Kidney (tissue), 14 donors: ENCODE measurements around the gene CCL3. TPM values are rescaled to one million over a fixed set of nuclear protein-coding genes. Genes with fewer than 3 reads are reported as not detected.
"Not testable (repeated sequence)": the region's sequence is repeated elsewhere in the genome, so short reads cannot be mapped to it uniquely, and the experiment has no call there.

Experiments used
- DNase-seq, 5 donors: peaks; one replicate each; pipeline ENCODE4 v3.0.0-alpha.2; 2013 to 2020
- FAIRE-seq: peaks from 2 replicates; lab custom pipeline; 2012; peaks lifted over from hg19 to GRCh38; lab: Jason Lieb, UNC
- H3K27ac ChIP-seq, 2 donors: one replicate each; pipeline ENCODE4 v1.7.0; 2013; ENCODE audit warnings: low read depth in 2 of 2, low read length in 2 of 2, inconsistent platforms in 1 of 2
- H3K27me3 ChIP-seq: one replicate; pipeline ENCODE4 v1.7.1; 2013; ENCODE audit warnings: low read length, inconsistent platforms; ENCODE audit not compliant: control insufficient read depth, insufficient read depth
- H3K36me3 ChIP-seq, 3 donors: one replicate each; pipeline versions ENCODE4 v1.7.0 to v1.7.1; 2013; ENCODE audit warnings: low read length in 3 of 3, control low read depth in 1 of 3, inconsistent platforms in 1 of 3; ENCODE audit not compliant: insufficient read depth in 3 of 3, control insufficient read depth in 2 of 3
- H3K4me1 ChIP-seq, 3 donors: one replicate each; pipeline versions ENCODE4 v1.7.0 to v1.7.1; 2013; ENCODE audit warnings: low read length in 3 of 3, inconsistent platforms in 1 of 3, low read depth in 1 of 3; ENCODE audit not compliant: control insufficient read depth in 2 of 3, insufficient read depth in 2 of 3
- H3K4me3 ChIP-seq, 3 donors: one replicate each; pipeline versions ENCODE4 v1.7.0 to v1.8.1; 2013; ENCODE audit warnings: low read length in 3 of 3, control low read depth in 1 of 3, inconsistent platforms in 1 of 3
- H3K9ac ChIP-seq, 3 donors: one replicate each; pipeline versions ENCODE4 v1.7.0 to v1.7.1; 2013; ENCODE audit warnings: low read length in 3 of 3, control low read depth in 1 of 3, inconsistent platforms in 1 of 3
- H3K9me3 ChIP-seq, 3 donors: one replicate each; pipeline versions ENCODE4 v1.7.0 to v1.7.1; 2013; ENCODE audit warnings: low read length in 3 of 3, control low read depth in 1 of 3, inconsistent platforms in 1 of 3; ENCODE audit not compliant: control insufficient read depth in 2 of 3, insufficient read depth in 1 of 3
- intact Hi-C: fragments of 100-400 bp; cut with DNase I; formaldehyde crosslinking; loops from one replicate; pipeline ENCODE4 v1.11.1; 2022
- polyA plus RNA-seq: library from polyadenylated mRNA; stranded (reverse); fragments of 350-450 nt; fragmentation: Illumina TruSeq; extraction: RNeasy Lipid Tissue Mini Kit (QIAGEN cat#74804); gene quantifications from one replicate; pipeline ENCODE4 v1.2.3, GENCODE V29; 2014; ENCODE audit warnings: low read depth, low replicate concordance; ENCODE audit not compliant: insufficient read depth
- total RNA-seq: library from RNA; stranded (reverse); fragmentation: NEBNext Ultra II Directional; extraction: Animal tissue kit (Norgen Biotek cat#: 25700); gene quantifications from one replicate; pipeline ENCODE4 v1.2.1, GENCODE V29; 2021
- TF ChIP-seq, protein P1 (sequence below): IDR thresholded peaks from 3 replicates; pipeline ENCODE4 v1.5.1; 2012; ENCODE audit warnings: mild to moderate bottlenecking, moderate library complexity, borderline replicate concordance; ENCODE audit not compliant: insufficient read depth; ENCODE audit errors: extremely low read depth
- donor health status: control.
- donor health status: control.
- donor health status: control.
- donor health status: control.
- donor health status: control.
- donor health status: DM: yes; HTN: yes; CAD: no.
- donor health status: Normal renal cell carcinoma (clear cell type).

CCL3 gene
- total and polyA plus RNA-seq, 2 donors from 2014 or later: 4.2 to 6.6 TPM

- Histone ChIP-seq H3K4me1 (no peaks in the 10 kb centered on the region), H3K9me3 (no peaks in the 10 kb centered on the region), H3K27me3 (no peaks in the 10 kb centered on the region), H3K9ac (no peak overlapping the region), H3K27ac (no peak overlapping the region), H3K4me3 (no peak overlapping the region), H3K36me3 (no peaks in the 10 kb centered on the region)
- no peak for FAIRE-seq
- intact Hi-C loops: no loop called here
- TF ChIP-seq, protein P1, sequence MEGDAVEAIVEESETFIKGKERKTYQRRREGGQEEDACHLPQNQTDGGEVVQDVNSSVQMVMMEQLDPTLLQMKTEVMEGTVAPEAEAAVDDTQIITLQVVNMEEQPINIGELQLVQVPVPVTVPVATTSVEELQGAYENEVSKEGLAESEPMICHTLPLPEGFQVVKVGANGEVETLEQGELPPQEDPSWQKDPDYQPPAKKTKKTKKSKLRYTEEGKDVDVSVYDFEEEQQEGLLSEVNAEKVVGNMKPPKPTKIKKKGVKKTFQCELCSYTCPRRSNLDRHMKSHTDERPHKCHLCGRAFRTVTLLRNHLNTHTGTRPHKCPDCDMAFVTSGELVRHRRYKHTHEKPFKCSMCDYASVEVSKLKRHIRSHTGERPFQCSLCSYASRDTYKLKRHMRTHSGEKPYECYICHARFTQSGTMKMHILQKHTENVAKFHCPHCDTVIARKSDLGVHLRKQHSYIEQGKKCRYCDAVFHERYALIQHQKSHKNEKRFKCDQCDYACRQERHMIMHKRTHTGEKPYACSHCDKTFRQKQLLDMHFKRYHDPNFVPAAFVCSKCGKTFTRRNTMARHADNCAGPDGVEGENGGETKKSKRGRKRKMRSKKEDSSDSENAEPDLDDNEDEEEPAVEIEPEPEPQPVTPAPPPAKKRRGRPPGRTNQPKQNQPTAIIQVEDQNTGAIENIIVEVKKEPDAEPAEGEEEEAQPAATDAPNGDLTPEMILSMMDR: no peak
- no peak for DNase-seq
Measured at GRCh38 chr17:36106493-36106835, 16.5 kb upstream of the CCL3 start.

- intact Hi-C loops: no loop called here
- Histone ChIP-seq H3K4me3 (no peak overlapping the region), H3K36me3 (no peaks in the 10 kb centered on the region), H3K27ac (no peak overlapping the region), H3K9ac (no peak overlapping the region), H3K9me3 (no peaks in the 10 kb centered on the region), H3K4me1 (no peaks in the 10 kb centered on the region), H3K27me3 (no peaks in the 10 kb centered on the region)
- TF ChIP-seq, protein P1: no peak
- no peak for DNase-seq
- FAIRE-seq: no peak
Measured at GRCh38 chr17:36105781-36106492, 16.0 kb upstream of the CCL3 start.

- FAIRE-seq: no peak
- Histone ChIP-seq H3K27ac (no peak overlapping the region), H3K36me3 (no peaks in the 10 kb centered on the region), H3K9me3 (no peaks in the 10 kb centered on the region), H3K4me3 (no peak overlapping the region), H3K4me1 (no peaks in the 10 kb centered on the region), H3K9ac (no peak overlapping the region), H3K27me3 (no peaks in the 10 kb centered on the region)
- intact Hi-C loops: no loop called here
- DNase-seq: no peak
- TF ChIP-seq, protein P1: no peak
Measured at GRCh38 chr17:36104701-36105181, 14.8 kb upstream of the CCL3 start.

- H3K9ac ChIP-seq, H3K4me3 ChIP-seq, H3K27me3 ChIP-seq, intact Hi-C loops, H3K27ac ChIP-seq, DNase-seq, H3K9me3 ChIP-seq, FAIRE-seq, H3K4me1 ChIP-seq, H3K36me3 ChIP-seq: not testable (repeated sequence)
Measured at GRCh38 chr17:36104246-36104645, 14.3 kb upstream of the CCL3 start.

DNA sequence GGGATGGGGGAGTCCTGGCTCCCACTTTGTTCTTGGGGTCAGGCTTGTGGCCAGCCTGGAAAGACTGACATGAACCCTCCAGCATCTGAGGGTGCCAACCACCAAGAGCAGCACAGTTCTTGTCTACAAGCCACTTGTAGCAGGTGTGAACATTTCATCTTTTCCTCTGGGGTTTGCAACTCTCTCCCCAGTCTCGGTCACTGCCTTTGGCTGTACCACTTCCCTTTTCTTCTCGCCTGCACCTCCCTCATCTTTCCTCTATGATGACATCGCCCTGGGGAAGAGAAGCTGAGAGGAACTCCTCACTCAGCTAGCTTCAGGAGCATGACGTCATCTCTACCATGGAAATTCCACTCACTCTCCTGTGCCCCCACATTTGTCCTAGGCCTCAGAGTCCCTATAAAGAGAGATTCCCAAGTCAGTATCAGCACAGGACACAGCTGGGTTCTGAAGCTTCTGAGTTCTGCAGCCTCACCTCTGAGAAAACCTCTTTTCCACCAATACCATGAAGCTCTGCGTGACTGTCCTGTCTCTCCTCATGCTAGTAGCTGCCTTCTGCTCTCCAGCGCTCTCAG lies 13.5 kb upstream of the CCL3 start, which contains the start of gene CCL4:
Gene CCL4, plus strand, starts transcription at position 427 of the 575 bp plus-strand sequence. Its CDS starts 79 bp downstream, at position 506.
- not testable (repeated sequence) for FAIRE-seq

GRCh38 chr17:36099004-36099403 lies 9.1 kb upstream of the CCL3 start:
- H3K27ac ChIP-seq, H3K36me3 ChIP-seq, FAIRE-seq: not testable (repeated sequence)

More for the DNA sequence above, 13.5 kb upstream of the CCL3 start, which contains the start of gene CCL4:
- H3K27ac ChIP-seq, H3K27me3 ChIP-seq, H3K9ac ChIP-seq, H3K9me3 ChIP-seq, H3K4me1 ChIP-seq, H3K36me3 ChIP-seq, intact Hi-C loops, H3K4me3 ChIP-seq, DNase-seq: not testable (repeated sequence)

More at GRCh38 chr17:36099004-36099403, 9.1 kb upstream of the CCL3 start:
- DNase-seq, H3K4me3 ChIP-seq, intact Hi-C loops, H3K4me1 ChIP-seq, H3K27me3 ChIP-seq, H3K9ac ChIP-seq, H3K9me3 ChIP-seq: not testable (repeated sequence)
